HepG2 (cell line): Measurements from ENCODE around the gene NDC1. TPM values are rescaled to one million over a fixed set of nuclear protein-coding genes. Genes with fewer than 3 reads are reported as not detected.

ENCODE experiments used
- JUNB ChIP-seq: sonication (generic); formaldehyde crosslinking; IDR thresholded peaks from 2 replicates; pipeline ENCODE4 v1.8.0; 2022; ENCODE audit warnings: missing genetic modification reagents, mild to moderate bottlenecking, borderline replicate concordance
- KDM5B ChIP-seq: sonication (generic); formaldehyde crosslinking; IDR thresholded peaks from 2 replicates; pipeline ENCODE4 v1.4.0; 2020; ENCODE audit warnings: missing genetic modification reagents, mild to moderate bottlenecking, borderline replicate concordance
- LRRFIP1 ChIP-seq: sonication (generic); formaldehyde crosslinking; conservative IDR thresholded peaks from 2 replicates; pipeline ENCODE4 v1.4.0; 2020; ENCODE audit warnings: missing genetic modification reagents
- NBN ChIP-seq: fragments of 450-650 bp; conservative IDR thresholded peaks from 2 replicates; pipeline ENCODE4 v1.6.1; 2017
- NFYB ChIP-seq: sonication (generic); formaldehyde crosslinking; IDR thresholded peaks from 2 replicates; pipeline ENCODE4 v1.4.0; 2020; ENCODE audit warnings: missing genetic modification reagents
- RARG ChIP-seq: sonication (generic); formaldehyde crosslinking; IDR thresholded peaks from 2 replicates; pipeline ENCODE4 v1.4.0; 2020; ENCODE audit warnings: low read depth, mild to moderate bottlenecking, missing genetic modification reagents
- SP1 ChIP-seq, 2 experiments: fragments of 450-650 bp in 1 of 2; sonication (generic) in 1 of 2; formaldehyde crosslinking in 1 of 2; IDR thresholded peaks; 2 replicates each; pipeline versions ENCODE4 v1.4.0 to v1.6.1; 2016 to 2020; ENCODE audit warnings: missing genetic modification reagents in 1 of 2
- ZBTB7B ChIP-seq: sonication (generic); formaldehyde crosslinking; IDR thresholded peaks from 2 replicates; pipeline ENCODE4 v1.4.0; 2020; ENCODE audit warnings: missing genetic modification reagents
- ZNF34 ChIP-seq: sonication (generic); formaldehyde crosslinking; IDR thresholded peaks from 2 replicates; pipeline ENCODE4 v1.4.0; 2020; ENCODE audit warnings: mild to moderate bottlenecking, missing genetic modification reagents, borderline replicate concordance
- ZNF460 ChIP-seq: sonication (generic); formaldehyde crosslinking; IDR thresholded peaks from 2 replicates; pipeline ENCODE4 v1.5.1; 2020; ENCODE audit warnings: missing genetic modification reagents, mild to moderate bottlenecking, borderline replicate concordance
- ZNF543 ChIP-seq: sonication (generic); formaldehyde crosslinking; IDR thresholded peaks from 2 replicates; pipeline ENCODE4 v1.4.0; 2020; ENCODE audit warnings: mild to moderate bottlenecking, missing genetic modification reagents
- ZNF562 ChIP-seq: sonication (generic); formaldehyde crosslinking; IDR thresholded peaks from 2 replicates; pipeline ENCODE4 v1.8.0; 2022; ENCODE audit warnings: missing genetic modification reagents, borderline replicate concordance
- ZNF570 ChIP-seq: sonication (generic); formaldehyde crosslinking; IDR thresholded peaks from 2 replicates; pipeline ENCODE4 v1.4.0; 2020; ENCODE audit warnings: mild to moderate bottlenecking, missing genetic modification reagents, borderline replicate concordance
- ZNF781 ChIP-seq: sonication (generic); formaldehyde crosslinking; IDR thresholded peaks from 2 replicates; pipeline ENCODE4 v1.5.1; 2020; ENCODE audit warnings: borderline replicate concordance, mild to moderate bottlenecking, missing genetic modification reagents; ENCODE audit errors: not compliant biosample characterization
- polyA plus RNA-seq, 8 experiments: library from polyadenylated mRNA; depleted of rRNA in 3 of 8; stranded (reverse) in 7 of 8; unstranded in 1 of 8; fragments of >200 nt; fragmentation: Illumina TruSeq in 4 of 8; extraction: Trizol in 4 of 8; gene quantifications; 2 replicates each; pipeline versions ENCODE4 v1.2.1 to v1.2.3, GENCODE V29; 2011 to 2016; ENCODE audit warnings: low read depth in 4 of 8, missing spikeins in 1 of 8, mixed read lengths in 1 of 8; ENCODE audit not compliant: insufficient read depth in 1 of 8
- total RNA-seq, 5 experiments: library from RNA; depleted of rRNA; stranded (reverse); fragments of >200 nt; fragmentation: Illumina TruSeq; extraction: Trizol; gene quantifications; 2 replicates each; pipeline ENCODE4 v1.2.3, GENCODE V29; 2016; ENCODE audit warnings: low read depth in 1 of 5
- TF ChIP-seq, protein P1 (sequence below): sonication (generic); formaldehyde crosslinking; IDR thresholded peaks from one replicate; pipeline ENCODE4 v1.5.1; 2020; ENCODE audit warnings: mild to moderate bottlenecking, missing genetic modification reagents; ENCODE audit errors: not compliant biosample characterization
- TF ChIP-seq, protein P2 (sequence below): sonication (generic); formaldehyde crosslinking; IDR thresholded peaks from 2 replicates; pipeline ENCODE4 v1.5.0; 2020; ENCODE audit warnings: mild to moderate bottlenecking, missing genetic modification reagents, moderate library complexity

Gene NDC1
- total and polyA plus RNA-seq, 2 of the 13 experiments (the other 11 are each of a cell fraction or from before 2014, with no cell fraction given), result 38.1 to 50.9 TPM

DNA sequence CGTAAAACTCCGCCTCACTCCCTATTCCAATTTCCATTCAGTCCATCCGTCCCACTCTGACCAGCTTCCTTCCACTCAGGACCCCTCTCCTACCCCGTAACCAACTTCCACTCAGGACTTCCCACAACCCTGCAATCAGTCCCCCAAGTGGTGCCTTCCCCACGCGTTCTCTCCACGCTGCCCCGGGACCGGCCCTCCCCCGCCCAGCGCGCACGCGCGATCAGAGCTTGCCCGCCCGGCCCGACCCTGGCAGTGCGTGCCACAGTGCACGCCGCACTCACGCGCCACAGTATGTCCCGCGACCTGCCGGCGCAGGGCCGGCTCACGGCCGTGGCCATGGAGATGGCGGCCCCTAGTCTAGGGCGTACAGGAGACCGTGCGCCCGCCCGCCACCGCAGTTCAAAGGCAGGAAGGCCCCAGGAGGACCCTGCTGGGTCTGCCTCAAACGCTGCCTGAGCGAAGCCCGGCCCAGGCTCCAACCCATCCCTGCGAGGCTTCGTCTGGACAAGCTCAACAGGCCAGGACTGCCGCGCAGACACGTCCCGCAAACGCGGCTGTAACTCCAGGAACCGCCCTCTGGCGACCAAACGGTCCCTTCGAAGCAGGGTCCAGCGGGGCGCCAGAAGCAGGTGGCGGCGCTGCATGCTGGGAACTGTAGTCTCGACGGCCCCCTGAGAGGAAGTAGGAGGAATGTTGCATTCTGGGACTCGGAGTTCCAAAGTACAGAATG lies at the start of gene NDC1 (continued):
- TF ChIP-seq, protein P1, sequence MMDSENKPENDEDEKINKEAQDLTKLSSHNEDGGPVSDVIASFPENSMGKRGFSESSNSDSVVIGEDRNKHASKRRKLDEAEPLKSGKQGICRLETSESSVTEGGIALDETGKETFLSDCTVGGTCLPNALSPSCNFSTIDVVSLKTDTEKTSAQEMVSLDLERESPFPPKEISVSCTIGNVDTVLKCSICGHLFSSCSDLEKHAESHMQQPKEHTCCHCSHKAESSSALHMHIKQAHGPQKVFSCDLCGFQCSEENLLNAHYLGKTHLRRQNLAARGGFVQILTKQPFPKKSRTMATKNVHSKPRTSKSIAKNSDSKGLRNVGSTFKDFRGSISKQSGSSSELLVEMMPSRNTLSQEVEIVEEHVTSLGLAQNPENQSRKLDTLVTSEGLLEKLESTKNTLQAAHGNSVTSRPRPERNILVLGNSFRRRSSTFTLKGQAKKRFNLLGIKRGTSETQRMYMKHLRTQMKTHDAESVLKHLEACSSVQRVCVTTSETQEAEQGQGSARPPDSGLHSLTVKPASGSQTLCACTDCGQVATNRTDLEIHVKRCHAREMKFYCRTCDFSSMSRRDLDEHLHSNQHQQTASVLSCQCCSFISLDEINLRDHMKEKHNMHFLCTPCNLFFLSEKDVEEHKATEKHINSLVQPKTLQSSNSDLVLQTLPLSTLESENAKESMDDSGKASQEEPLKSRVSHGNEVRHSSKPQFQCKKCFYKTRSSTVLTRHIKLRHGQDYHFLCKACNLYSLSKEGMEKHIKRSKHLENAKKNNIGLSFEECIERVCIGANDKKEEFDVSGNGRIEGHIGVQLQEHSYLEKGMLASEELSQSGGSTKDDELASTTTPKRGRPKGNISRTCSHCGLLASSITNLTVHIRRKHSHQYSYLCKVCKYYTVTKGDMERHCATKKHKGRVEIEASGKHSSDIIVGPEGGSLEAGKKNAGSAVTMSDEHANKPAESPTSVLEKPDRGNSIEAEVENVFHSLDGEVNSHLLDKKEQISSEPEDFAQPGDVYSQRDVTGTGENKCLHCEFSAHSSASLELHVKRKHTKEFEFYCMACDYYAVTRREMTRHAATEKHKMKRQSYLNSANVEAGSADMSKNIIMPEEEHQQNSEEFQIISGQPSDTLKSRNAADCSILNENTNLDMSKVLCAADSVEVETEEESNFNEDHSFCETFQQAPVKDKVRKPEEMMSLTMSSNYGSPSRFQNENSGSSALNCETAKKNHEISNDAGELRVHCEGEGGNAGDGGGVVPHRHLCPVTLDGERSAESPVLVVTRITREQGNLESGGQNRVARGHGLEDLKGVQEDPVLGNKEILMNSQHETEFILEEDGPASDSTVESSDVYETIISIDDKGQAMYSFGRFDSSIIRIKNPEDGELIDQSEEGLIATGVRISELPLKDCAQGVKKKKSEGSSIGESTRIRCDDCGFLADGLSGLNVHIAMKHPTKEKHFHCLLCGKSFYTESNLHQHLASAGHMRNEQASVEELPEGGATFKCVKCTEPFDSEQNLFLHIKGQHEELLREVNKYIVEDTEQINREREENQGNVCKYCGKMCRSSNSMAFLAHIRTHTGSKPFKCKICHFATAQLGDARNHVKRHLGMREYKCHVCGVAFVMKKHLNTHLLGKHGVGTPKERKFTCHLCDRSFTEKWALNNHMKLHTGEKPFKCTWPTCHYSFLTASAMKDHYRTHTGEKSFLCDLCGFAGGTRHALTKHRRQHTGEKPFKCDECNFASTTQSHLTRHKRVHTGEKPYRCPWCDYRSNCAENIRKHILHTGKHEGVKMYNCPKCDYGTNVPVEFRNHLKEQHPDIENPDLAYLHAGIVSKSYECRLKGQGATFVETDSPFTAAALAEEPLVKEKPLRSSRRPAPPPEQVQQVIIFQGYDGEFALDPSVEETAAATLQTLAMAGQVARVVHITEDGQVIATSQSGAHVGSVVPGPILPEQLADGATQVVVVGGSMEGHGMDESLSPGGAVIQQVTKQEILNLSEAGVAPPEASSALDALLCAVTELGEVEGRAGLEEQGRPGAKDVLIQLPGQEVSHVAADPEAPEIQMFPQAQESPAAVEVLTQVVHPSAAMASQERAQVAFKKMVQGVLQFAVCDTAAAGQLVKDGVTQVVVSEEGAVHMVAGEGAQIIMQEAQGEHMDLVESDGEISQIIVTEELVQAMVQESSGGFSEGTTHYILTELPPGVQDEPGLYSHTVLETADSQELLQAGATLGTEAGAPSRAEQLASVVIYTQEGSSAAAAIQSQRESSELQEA, result peak; percentile 88
- TF ChIP-seq ZNF570 (CRISPR knock-in tag) (no peak), RARG (CRISPR knock-in tag) (peak; percentile 90; the same call in 1 of the 2 replicates), LRRFIP1 (CRISPR knock-in tag) (no peak), NFYB (CRISPR knock-in tag) (peak; percentile 48), ZNF562 (CRISPR knock-in tag) (no peak), ZNF781 (peak; percentile 89), ZBTB7B (CRISPR knock-in tag) (0 out of 2 replicates have a peak, but pooled peaks have one; percentile 73), ZNF460 (CRISPR knock-in tag) (peak; percentile 52; the same call in 1 of the 2 replicates), KDM5B (CRISPR knock-in tag) (peak; percentile 98), SP1 (IDR thresholded peaks at IDR 0.05) (no peak), SP1 (CRISPR knock-in tag; IDR thresholded peaks at IDR 0.05) (peak; percentile 65), ZNF34 (CRISPR knock-in tag) (peak; percentile 98; the same call in 1 of the 2 replicates), JUNB (CRISPR knock-in tag) (no peak), NBN (no peak), ZNF543 (CRISPR knock-in tag) (peak; percentile 92)
- TF ChIP-seq, protein P2, sequence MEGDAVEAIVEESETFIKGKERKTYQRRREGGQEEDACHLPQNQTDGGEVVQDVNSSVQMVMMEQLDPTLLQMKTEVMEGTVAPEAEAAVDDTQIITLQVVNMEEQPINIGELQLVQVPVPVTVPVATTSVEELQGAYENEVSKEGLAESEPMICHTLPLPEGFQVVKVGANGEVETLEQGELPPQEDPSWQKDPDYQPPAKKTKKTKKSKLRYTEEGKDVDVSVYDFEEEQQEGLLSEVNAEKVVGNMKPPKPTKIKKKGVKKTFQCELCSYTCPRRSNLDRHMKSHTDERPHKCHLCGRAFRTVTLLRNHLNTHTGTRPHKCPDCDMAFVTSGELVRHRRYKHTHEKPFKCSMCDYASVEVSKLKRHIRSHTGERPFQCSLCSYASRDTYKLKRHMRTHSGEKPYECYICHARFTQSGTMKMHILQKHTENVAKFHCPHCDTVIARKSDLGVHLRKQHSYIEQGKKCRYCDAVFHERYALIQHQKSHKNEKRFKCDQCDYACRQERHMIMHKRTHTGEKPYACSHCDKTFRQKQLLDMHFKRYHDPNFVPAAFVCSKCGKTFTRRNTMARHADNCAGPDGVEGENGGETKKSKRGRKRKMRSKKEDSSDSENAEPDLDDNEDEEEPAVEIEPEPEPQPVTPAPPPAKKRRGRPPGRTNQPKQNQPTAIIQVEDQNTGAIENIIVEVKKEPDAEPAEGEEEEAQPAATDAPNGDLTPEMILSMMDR (CRISPR knock-in tag), result peak; percentile 72
